Measurements from ENCODE around the gene EYA2.

EYA2 gene

GRCh38 chr20:47016068-47016664 lies 121.5 kb downstream of the EYA2 start:
- no peak for TF ChIP-seq FOXP2 (optimal IDR thresholded peaks at IDR 0.05; ENCODE audit: control extremely low read depth, extremely low read length, insufficient read depth)
- no peak for TF ChIP-seq POLR2AphosphoS5 (IDR thresholded peaks at IDR 0.05; ENCODE audit: borderline replicate concordance, low read depth, low read length)
- no peak for TF ChIP-seq EZH2 (IDR thresholded peaks at IDR 0.05)
- no peak overlapping the region for H3K9ac ChIP-seq (ENCODE audit: insufficient read length)
- H3K36me3 ChIP-seq (ENCODE audit: insufficient read depth, low read length), result no peaks in the 10 kb centered on the region
- no peak overlapping the region for H3K27ac ChIP-seq
- H3K9me3 ChIP-seq (ENCODE audit: low read depth, low read length), result no peaks in the 10 kb centered on the region
- H3K4me3 ChIP-seq, result no peak overlapping the region
- no peak for DNase-seq (ENCODE audit: low read depth, low spot score)

DNA sequence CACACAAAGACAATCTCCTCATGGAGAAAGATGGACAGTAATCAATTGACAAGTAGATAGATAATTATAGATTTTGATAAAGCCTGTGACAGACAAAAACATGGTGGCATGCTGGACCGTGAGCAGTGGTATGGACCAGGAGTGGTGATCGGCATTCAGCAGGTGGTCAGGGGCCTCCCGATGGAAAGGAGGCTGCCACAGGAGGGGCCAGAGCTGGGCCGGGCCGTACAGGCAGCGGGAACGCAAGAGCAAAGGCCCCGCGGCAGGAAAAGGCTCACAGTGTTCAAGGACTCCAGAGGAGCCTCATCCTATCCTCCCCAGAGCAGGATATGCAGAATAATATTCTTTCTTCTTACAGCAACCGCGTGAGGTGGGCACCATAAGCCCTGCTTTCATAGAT lies 123.7 kb downstream of the EYA2 start:
- Histone ChIP-seq H3K4me3 (no peak overlapping the region), H3K36me3 (ENCODE audit: insufficient read depth, low read length) (no peaks in the 10 kb centered on the region), H3K9me3 (ENCODE audit: low read depth, low read length) (no peaks in the 10 kb centered on the region), H3K9ac (ENCODE audit: insufficient read length) (no peak overlapping the region), H3K27ac (no peak overlapping the region)
- no peak for DNase-seq (ENCODE audit: low read depth, low spot score)
- TF ChIP-seq EZH2 (IDR thresholded peaks at IDR 0.05), result no peak

DNA sequence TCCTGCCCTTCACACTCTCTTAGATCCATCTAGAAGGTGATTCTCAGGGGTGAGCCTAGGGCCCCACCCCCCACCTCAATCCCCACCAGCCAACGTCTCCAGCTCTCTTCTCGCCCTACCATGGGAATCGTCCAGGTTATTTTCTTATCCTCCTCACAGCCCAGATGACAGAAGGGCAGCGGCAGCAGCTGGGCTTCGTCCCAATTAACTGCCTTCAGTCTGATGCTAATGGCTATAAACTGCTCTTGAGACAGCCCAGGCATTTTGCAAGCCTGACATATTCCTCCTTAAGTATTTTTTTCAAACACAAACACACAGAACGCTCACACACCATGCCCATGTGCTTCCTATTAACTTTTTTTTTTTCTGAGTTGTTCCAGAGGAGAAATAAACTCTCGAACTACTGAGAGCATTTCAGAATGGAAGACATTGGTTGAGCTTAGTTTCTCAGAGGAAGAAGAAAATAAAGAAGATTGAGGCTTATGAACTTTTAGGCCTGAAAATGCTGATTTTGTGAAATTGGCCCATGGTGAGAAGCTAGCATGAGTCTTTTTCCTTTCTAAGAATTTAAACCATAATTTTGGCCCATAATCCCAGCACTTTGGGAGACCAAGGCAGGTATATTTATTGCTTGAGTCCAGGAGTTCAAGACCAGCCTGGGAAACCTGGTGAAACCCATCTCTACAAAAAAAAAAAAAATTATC lies 124.6 kb downstream of the EYA2 start:
- H3K27ac ChIP-seq, result no peak overlapping the region
- H3K36me3 ChIP-seq (ENCODE audit: insufficient read depth, low read length), result no peaks in the 10 kb centered on the region
- no peak overlapping the region for H3K4me3 ChIP-seq
- no peak overlapping the region for H3K9ac ChIP-seq (ENCODE audit: insufficient read length)
- no peaks in the 10 kb centered on the region for H3K9me3 ChIP-seq (ENCODE audit: low read depth, low read length)
- no peak for TF ChIP-seq FOXP2 (optimal IDR thresholded peaks at IDR 0.05; ENCODE audit: control extremely low read depth, extremely low read length, insufficient read depth)
- TF ChIP-seq EZH2 (IDR thresholded peaks at IDR 0.05), result no peak
- TF ChIP-seq POLR2AphosphoS5 (IDR thresholded peaks at IDR 0.05; ENCODE audit: borderline replicate concordance, low read depth, low read length), result no peak
- DNase-seq (ENCODE audit: low read depth, low spot score), result no peak

DNA sequence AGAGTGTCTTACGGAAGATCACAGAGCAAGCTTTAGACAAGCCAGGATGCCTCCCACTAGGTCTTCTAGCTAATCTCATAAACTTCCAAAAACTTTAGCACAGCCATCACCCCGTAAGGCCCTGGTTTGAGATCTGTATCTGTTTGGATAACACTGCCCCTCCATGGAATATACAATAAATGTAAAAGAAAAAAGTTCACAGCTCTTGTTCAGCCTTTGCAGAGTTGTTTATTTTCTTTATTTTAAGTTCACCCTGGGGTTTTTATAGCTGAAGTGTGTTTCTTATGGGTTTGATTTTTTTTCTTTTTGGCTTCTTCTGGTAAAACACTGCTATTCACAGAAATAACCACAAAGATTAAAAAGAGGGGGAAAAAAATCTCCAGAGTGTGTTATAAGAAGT lies 125.6 kb downstream of the EYA2 start:
- H3K4me3 ChIP-seq, result no peak overlapping the region
- no peak overlapping the region for H3K27ac ChIP-seq
- no peak for DNase-seq (ENCODE audit: low read depth, low spot score)
- H3K9me3 ChIP-seq (ENCODE audit: low read depth, low read length), result no peaks in the 10 kb centered on the region
- TF ChIP-seq POLR2AphosphoS5 (IDR thresholded peaks at IDR 0.05; ENCODE audit: borderline replicate concordance, low read depth, low read length) (no peak), EZH2 (IDR thresholded peaks at IDR 0.05) (no peak), FOXP2 (optimal IDR thresholded peaks at IDR 0.05; ENCODE audit: control extremely low read depth, extremely low read length, insufficient read depth) (no peak)
- no peaks in the 10 kb centered on the region for H3K36me3 ChIP-seq (ENCODE audit: insufficient read depth, low read length)
- H3K9ac ChIP-seq (ENCODE audit: insufficient read length), result no peak overlapping the region

DNA sequence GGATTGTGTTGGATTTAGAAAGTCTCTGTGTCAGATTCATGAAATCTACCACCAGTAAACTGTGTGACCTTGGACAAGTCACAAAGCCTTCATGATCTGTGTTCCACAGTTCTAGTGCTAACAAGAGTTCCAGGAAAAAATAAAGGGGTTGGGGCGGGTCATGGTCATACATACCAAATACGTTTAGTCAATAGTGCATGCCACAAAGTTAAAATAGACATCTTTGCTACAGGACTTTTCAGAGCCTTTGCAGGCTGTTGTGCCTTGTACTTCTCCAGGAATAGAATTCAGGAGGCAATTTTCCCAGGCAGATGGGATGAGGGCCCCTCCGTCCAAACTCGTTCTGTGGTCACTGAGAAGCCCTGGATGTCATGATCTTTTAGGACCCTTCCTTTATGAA lies 127.2 kb downstream of the EYA2 start:
- no peaks in the 10 kb centered on the region for H3K36me3 ChIP-seq (ENCODE audit: insufficient read depth, low read length)
- no peak overlapping the region for H3K4me3 ChIP-seq
- TF ChIP-seq FOXP2 (optimal IDR thresholded peaks at IDR 0.05; ENCODE audit: control extremely low read depth, extremely low read length, insufficient read depth) (no peak), POLR2AphosphoS5 (IDR thresholded peaks at IDR 0.05; ENCODE audit: borderline replicate concordance, low read depth, low read length) (no peak), EZH2 (IDR thresholded peaks at IDR 0.05) (no peak)
- no peak overlapping the region for H3K27ac ChIP-seq
- DNase-seq (ENCODE audit: low read depth, low spot score), result no peak
- H3K9me3 ChIP-seq (ENCODE audit: low read depth, low read length), result no peaks in the 10 kb centered on the region
- no peak overlapping the region for H3K9ac ChIP-seq (ENCODE audit: insufficient read length)

DNA sequence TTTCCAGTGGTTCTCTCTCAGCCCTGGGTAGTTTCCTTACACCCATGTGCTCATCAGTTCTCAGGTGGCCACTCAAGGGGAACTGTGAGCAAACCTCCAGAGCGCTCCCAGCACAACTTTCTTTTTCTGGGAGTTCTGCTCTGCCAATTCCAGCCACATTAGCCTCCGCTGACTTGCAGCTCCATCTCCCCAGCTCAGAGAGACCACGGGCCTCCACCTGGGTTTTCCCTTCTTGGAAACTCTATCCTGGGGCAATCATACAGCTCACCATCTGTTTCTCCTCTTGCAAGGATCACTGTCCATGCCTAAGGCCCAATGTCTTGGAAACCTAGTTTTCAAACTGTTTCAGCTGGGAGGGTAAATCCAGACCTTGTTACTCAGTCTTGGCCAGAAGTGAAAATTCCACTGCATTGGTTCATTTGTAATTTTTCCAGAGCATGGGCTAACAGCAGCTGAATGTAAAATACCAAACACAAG lies 129.9 kb downstream of the EYA2 start:
- Histone ChIP-seq H3K9ac (ENCODE audit: insufficient read length) (no peak overlapping the region), H3K4me3 (no peak overlapping the region), H3K27ac (no peak overlapping the region), H3K36me3 (ENCODE audit: insufficient read depth, low read length) (no peaks in the 10 kb centered on the region), H3K9me3 (ENCODE audit: low read depth, low read length) (no peaks in the 10 kb centered on the region)
- no peak for DNase-seq (ENCODE audit: low read depth, low spot score)
- TF ChIP-seq POLR2AphosphoS5 (IDR thresholded peaks at IDR 0.05; ENCODE audit: borderline replicate concordance, low read depth, low read length) (no peak), FOXP2 (optimal IDR thresholded peaks at IDR 0.05; ENCODE audit: control extremely low read depth, extremely low read length, insufficient read depth) (no peak), EZH2 (IDR thresholded peaks at IDR 0.05) (no peak)

GRCh38 chr20:47027042-47027441 lies 132.4 kb downstream of the EYA2 start:
- TF ChIP-seq POLR2AphosphoS5 (IDR thresholded peaks at IDR 0.05; ENCODE audit: borderline replicate concordance, low read depth, low read length), result no peak
- TF ChIP-seq EZH2 (IDR thresholded peaks at IDR 0.05), result no peak
- TF ChIP-seq FOXP2 (optimal IDR thresholded peaks at IDR 0.05; ENCODE audit: control extremely low read depth, extremely low read length, insufficient read depth), result no peak
- H3K36me3 ChIP-seq (ENCODE audit: insufficient read depth, low read length), result no peaks in the 10 kb centered on the region
- H3K9ac ChIP-seq (ENCODE audit: insufficient read length), result no peak overlapping the region
- no peak overlapping the region for H3K4me3 ChIP-seq
- H3K27ac ChIP-seq, result no peak overlapping the region
- no peaks in the 10 kb centered on the region for H3K9me3 ChIP-seq (ENCODE audit: low read depth, low read length)
- DNase-seq (ENCODE audit: low read depth, low spot score), result no peak

GRCh38 chr20:47027456-47027855 lies 132.8 kb downstream of the EYA2 start:
- Histone ChIP-seq H3K4me3 (no peak overlapping the region), H3K9ac (ENCODE audit: insufficient read length) (no peak overlapping the region), H3K9me3 (ENCODE audit: low read depth, low read length) (no peaks in the 10 kb centered on the region), H3K36me3 (ENCODE audit: insufficient read depth, low read length) (no peaks in the 10 kb centered on the region), H3K27ac (no peak overlapping the region)
- TF ChIP-seq POLR2AphosphoS5 (IDR thresholded peaks at IDR 0.05; ENCODE audit: borderline replicate concordance, low read depth, low read length) (no peak), FOXP2 (optimal IDR thresholded peaks at IDR 0.05; ENCODE audit: control extremely low read depth, extremely low read length, insufficient read depth) (no peak), EZH2 (IDR thresholded peaks at IDR 0.05) (no peak)
- no peak for DNase-seq (ENCODE audit: low read depth, low spot score)

GRCh38 chr20:47028487-47028886 lies 133.8 kb downstream of the EYA2 start:
- Histone ChIP-seq H3K9me3 (ENCODE audit: low read depth, low read length) (no peaks in the 10 kb centered on the region), H3K36me3 (ENCODE audit: insufficient read depth, low read length) (no peaks in the 10 kb centered on the region), H3K9ac (ENCODE audit: insufficient read length) (no peak overlapping the region), H3K4me3 (no peak overlapping the region), H3K27ac (no peak overlapping the region)
- TF ChIP-seq FOXP2 (optimal IDR thresholded peaks at IDR 0.05; ENCODE audit: control extremely low read depth, extremely low read length, insufficient read depth) (no peak), EZH2 (IDR thresholded peaks at IDR 0.05) (no peak), POLR2AphosphoS5 (IDR thresholded peaks at IDR 0.05; ENCODE audit: borderline replicate concordance, low read depth, low read length) (no peak)
- no peak for DNase-seq (ENCODE audit: low read depth, low spot score)

All from SK-N-MC (cell line).